ENCODE data around the gene RAB40B.
A peak's percentile ranks its signal among the peaks of the same experiment; 100 is the strongest.

- TF ChIP-seq CTCF (conservative IDR thresholded peaks at IDR 0.05; ENCODE audit: low read length), result peak; percentile 63
- no peak for TF ChIP-seq EZH2phosphoT487 (IDR thresholded peaks at IDR 0.05; ENCODE audit: borderline replicate concordance, low read depth, low read length)
These were observed 83.1 kb downstream of the RAB40B start for GRCh38 chr17:82615084-82616020.

Data from OCI-LY7 (cell line).